Stomach (tissue), 9 donors: ENCODE measurements around the gene COQ7. TPM values are rescaled to one million over a fixed set of nuclear protein-coding genes. Genes with fewer than 3 reads are reported as not detected.
A peak's percentile ranks its signal among the peaks of the same experiment; 100 is the strongest.

Source experiments
- DNase-seq, 2 donors: peaks; one replicate each; pipeline versions ENCODE4 v3.0.0 to v3.0.0-alpha.2; 2013 to 2019
- H3K27ac ChIP-seq, 5 donors: fragments of 200-600 bp in 4 of 5; sonication (generic) in 4 of 5; one replicate each; pipeline ENCODE4 v1.5.1; 2013 to 2019; ENCODE audit warnings: mild to moderate bottlenecking in 1 of 5, moderate library complexity in 1 of 5
- H3K27me3 ChIP-seq, 3 donors: fragments of 200-600 bp; sonication (generic); one replicate each; pipeline ENCODE4 v1.5.1; 2017 to 2019; ENCODE audit warnings: mixed run types in 1 of 3
- H3K36me3 ChIP-seq, 4 donors: fragments of 200-600 bp; sonication (generic); 1 replicate in 3 of 4; 2 replicates in 1 of 4; pipeline ENCODE4 v1.5.1; 2016 to 2019
- H3K4me1 ChIP-seq, 4 donors: fragments of 200-600 bp; sonication (generic); one replicate each; pipeline ENCODE4 v1.5.1; 2016 to 2019
- H3K4me3 ChIP-seq, 4 donors: fragments of 200-600 bp; sonication (generic) in 3 of 4; one replicate each; pipeline ENCODE4 v1.5.1; 2016 to 2019; ENCODE audit warnings: mild to moderate bottlenecking in 1 of 4
- H3K9me3 ChIP-seq, 4 donors: fragments of 200-600 bp; sonication (generic); one replicate each; pipeline ENCODE4 v1.5.1; 2016 to 2019
- CTCF ChIP-seq, 7 experiments: fragments of 450-650 bp in 4 of 7; fragments of 200-600 bp in 3 of 7; sonication (generic) in 3 of 7; IDR thresholded peaks; one replicate each; pipeline ENCODE4 v1.5.1; 2016 to 2019; ENCODE audit warnings: antibody characterized with exemption in 7 of 7, control low read depth in 2 of 7, mild to moderate bottlenecking in 1 of 7
- EP300 ChIP-seq: sonication (generic); formaldehyde crosslinking; IDR thresholded peaks from one replicate; pipeline ENCODE4 v1.6.1; 2017; ENCODE audit warnings: antibody characterized with exemption
- POLR2A ChIP-seq, 4 donors: fragments of 450-650 bp; IDR thresholded peaks; one replicate each; pipeline ENCODE4 v1.6.1; 2016; ENCODE audit warnings: antibody characterized with exemption in 4 of 4, control low read depth in 2 of 4, mild to moderate bottlenecking in 1 of 4, moderate library complexity in 1 of 4
- POLR2AphosphoS5 ChIP-seq, 3 donors: sonication (generic); formaldehyde crosslinking; IDR thresholded peaks; one replicate each; pipeline ENCODE4 v1.6.1; 2016; ENCODE audit warnings: antibody characterized with exemption in 3 of 3
- WGBS, 5 donors: extraction: QIAGEN DNeasy Blood & Tissue Kit in 3 of 5; methylation state at CpG; one replicate each; pipeline versions ENCODE4 v1.1.5 to v1.1.7; 2013 to 2018; 5-methylcytosine and 5-hydroxymethylcytosine counted together
- intact Hi-C: fragments of 100-400 bp; cut with DNase I; formaldehyde crosslinking; loops from one replicate; pipeline ENCODE4 v1.15.1; 2023; ENCODE audit warnings: low total_unique reads
- polyA plus RNA-seq, 3 donors: library from polyadenylated mRNA; stranded (reverse); fragments of 200-250 nt; gene quantifications; one replicate each; pipeline ENCODE4 v1.2.3, GENCODE V29; 2013
- total RNA-seq, 5 donors: library from RNA; depleted of rRNA; stranded (reverse); fragments of >200 nt; gene quantifications; one replicate each; pipeline versions ENCODE4 v1.1.0 to v1.2.3, GENCODE V29; 2014 to 2016
- donor health status: healthy with polysubstance abuse.
- donor health status: Bipolar disorder and iron deficiency.
- donor health status: healthy.

COQ7 gene
- total and polyA plus RNA-seq, 8 donors, result 5.8 to 59.4 (median 20.2) TPM

GRCh38 chr16:19109288-19109664 lies 41.9 kb downstream of the COQ7 start:
- peak overlapping the region in 1 of 5 donors; percentile 15 for H3K27ac ChIP-seq
- no peaks in the 10 kb centered on the region for H3K9me3 ChIP-seq
- peaks cover 25 to 60% (median 32%) of the 10 kb centered on the region in 4 donors for H3K4me1 ChIP-seq
- no peaks in the 10 kb centered on the region for H3K36me3 ChIP-seq
- H3K4me3 ChIP-seq, result no peak overlapping the region
- WGBS, 5 donors, result 86 to 94% (median 92%) methylated on average over 4 of the region's 4 CpGs
- TF ChIP-seq EP300, result no peak
- TF ChIP-seq POLR2AphosphoS5 (IDR thresholded peaks at IDR 0.05), result no peak
- no peak for TF ChIP-seq POLR2A (IDR thresholded peaks at IDR 0.05)
- no peak for TF ChIP-seq CTCF (IDR thresholded peaks at IDR 0.05)
- intact Hi-C loops, result no loop called here
- H3K27me3 ChIP-seq, result no peaks in the 10 kb centered on the region
- DNase-seq, result no peak

GRCh38 chr16:19110537-19111360 lies 43.3 kb downstream of the COQ7 start:
- WGBS, 5 donors, result 53 to 69% (median 60%) methylated on average over 4 of the region's 4 CpGs
- Histone ChIP-seq H3K27ac (peak overlapping the region; percentile 70 to 98 (median 96)), H3K27me3 (no peaks in the 10 kb centered on the region), H3K4me1 (peaks cover 39 to 72% (median 45%) of the 10 kb centered on the region in 4 donors), H3K36me3 (peaks cover 6 to 9% (median 8%) of the 10 kb centered on the region in 4 donors), H3K4me3 (no peak overlapping the region), H3K9me3 (no peaks in the 10 kb centered on the region)
- peak in 1 of 2 donors; percentile 69 for DNase-seq
- TF ChIP-seq CTCF (IDR thresholded peaks at IDR 0.05) (no peak), POLR2A (IDR thresholded peaks at IDR 0.05) (no peak), EP300 (no peak), POLR2AphosphoS5 (IDR thresholded peaks at IDR 0.05) (no peak)
- intact Hi-C loops, result no loop called here

GRCh38 chr16:19112099-19112407 lies 44.6 kb downstream of the COQ7 start:
- no peak for TF ChIP-seq EP300
- TF ChIP-seq CTCF (IDR thresholded peaks at IDR 0.05), result no peak
- no peak for TF ChIP-seq POLR2AphosphoS5 (IDR thresholded peaks at IDR 0.05)
- TF ChIP-seq POLR2A (IDR thresholded peaks at IDR 0.05), result no peak

GRCh38 chr16:19113577-19114358 lies 46.4 kb downstream of the COQ7 start, which contains the start of gene ITPRIPL2:
TSS of gene ITPRIPL2 (plus strand) at chr16:19113964. CDS start at chr16:19114462, 498 bp downstream.
- 1 to 10% (median 2%) methylated on average over 3 to 74 of the region's 74 CpGs for WGBS, 5 donors
- DNase-seq, result peak; percentile 83 to 94
- Histone ChIP-seq H3K4me3 (peak within 1 kb of the TSS; percentile 74 to 83 (median 80)), H3K27me3 (no peaks in the 10 kb centered on the region), H3K4me1 (peaks cover 61 to 80% (median 71%) of the 10 kb centered on the region in 4 donors), H3K9me3 (no peaks in the 10 kb centered on the region), H3K27ac (peak within 1 kb of the TSS; percentile 94 to 98 (median 96)), H3K36me3 (peaks cover 8 to 21% (median 14%) of the 10 kb centered on the region in 4 donors)
- TF ChIP-seq POLR2A (IDR thresholded peaks at IDR 0.05), result peak in 1 of 4 donors; percentile 9
- TF ChIP-seq EP300, result no peak
- TF ChIP-seq CTCF (IDR thresholded peaks at IDR 0.05), result peak in 1 of 7 experiments; percentile 5
- TF ChIP-seq POLR2AphosphoS5 (IDR thresholded peaks at IDR 0.05), result peak; percentile 36 to 72 (median 44)
- intact Hi-C loops, result no loop called here

More at GRCh38 chr16:19112099-19112407, 44.6 kb downstream of the COQ7 start:
- Histone ChIP-seq H3K36me3 (peaks cover 8 to 21% (median 14%) of the 10 kb centered on the region in 4 donors), H3K27ac (peak overlapping the region; percentile 8 to 98 (median 96)), H3K4me1 (peaks cover 52 to 80% (median 58%) of the 10 kb centered on the region in 4 donors), H3K27me3 (no peaks in the 10 kb centered on the region), H3K4me3 (no peak overlapping the region), H3K9me3 (no peaks in the 10 kb centered on the region)
- DNase-seq, result no peak
- intact Hi-C loops, result no loop called here
- WGBS, 5 donors, result 93 to 98% (median 96%) methylated on average over 2 of the region's 2 CpGs
